OCI-LY7 (cell line): Measurements from ENCODE around the gene PTGES. TPM values are rescaled to one million over a fixed set of nuclear protein-coding genes. Genes with fewer than 3 reads are reported as not detected.
A peak's percentile ranks its signal among the peaks of the same experiment; 100 is the strongest.

Source experiments
- BruUV-seq: library from RNA; stranded (reverse); fragments of 400-500 nt; replicated peaks from 2 replicates; lab custom pipeline; 2021; lab: Mats Ljungman, UMichigan
- CTCF ChIA-PET: fragments of 300-600 bp; sonication (Branson Sonifier 250); formaldehyde crosslinking; loops from one replicate; lab custom pipeline; 2022; ENCODE audit warnings: antibody characterized with exemption; ENCODE audit not compliant: unreplicated experiment; lab: Charles Lee
- POLR2A ChIA-PET: fragments of 300-600 bp; sonication (Branson Sonifier 250); formaldehyde crosslinking; loops from one replicate; lab custom pipeline; 2022; ENCODE audit warnings: antibody characterized with exemption; lab: Charles Lee
- DNase-seq: peaks from one replicate; pipeline ENCODE4 v3.0.0-alpha.2; 2015; ENCODE audit warnings: low spot score
- H2AFZ ChIP-seq: fragments of 200-600 bp; sonication (generic), shearing (Covaris generic); 2 replicates; pipeline ENCODE4 v1.6.1; 2014; ENCODE audit warnings: mild to moderate bottlenecking, antibody characterized with exemption, low read length, moderate library complexity
- H3K27ac ChIP-seq: fragments of 200-600 bp; sonication (generic); 2 replicates; pipeline ENCODE4 v1.5.1; 2014; ENCODE audit warnings: mixed run types, low read depth, mild to moderate bottlenecking, moderate library complexity, low read length, inconsistent platforms; ENCODE audit not compliant: poor library complexity, severe bottlenecking
- H3K36me3 ChIP-seq: fragments of 200-600 bp; sonication (generic); 2 replicates; pipeline ENCODE4 v1.6.1; 2014; ENCODE audit warnings: mild to moderate bottlenecking, antibody characterized with exemption, low read length, moderate library complexity, mixed read lengths; ENCODE audit not compliant: insufficient read depth
- H3K4me1 ChIP-seq: fragments of 200-600 bp; sonication (generic); 2 replicates; pipeline ENCODE4 v1.5.1; 2014; ENCODE audit warnings: mild to moderate bottlenecking, low read length; ENCODE audit not compliant: insufficient read depth, poor library complexity, severe bottlenecking
- H3K4me2 ChIP-seq: fragments of 200-600 bp; sonication (generic); 2 replicates; pipeline ENCODE4 v1.6.1; 2014; ENCODE audit warnings: mild to moderate bottlenecking, low read length
- H3K4me3 ChIP-seq: fragments of 200-600 bp; sonication (generic); 2 replicates; pipeline ENCODE4 v1.5.1; 2014; ENCODE audit warnings: mild to moderate bottlenecking, low read depth, low read length; ENCODE audit not compliant: poor library complexity, severe bottlenecking
- H3K79me2 ChIP-seq: fragments of 200-600 bp; sonication (generic); 2 replicates; pipeline ENCODE4 v1.6.1; 2016; ENCODE audit warnings: low read depth, mild to moderate bottlenecking, low read length, moderate library complexity, mixed read lengths; ENCODE audit not compliant: insufficient read depth
- H3K9me2 ChIP-seq: fragments of 200-600 bp; sonication (generic); 2 replicates; pipeline ENCODE4 v1.6.1; 2016; ENCODE audit warnings: mild to moderate bottlenecking, low read length, mixed read lengths; ENCODE audit not compliant: insufficient read depth
- H3K9me3 ChIP-seq: fragments of 200-600 bp; sonication (generic); 2 replicates; pipeline ENCODE4 v1.6.1; 2014; ENCODE audit warnings: mild to moderate bottlenecking, mixed run types, low read length, mixed read lengths
- H4K20me1 ChIP-seq: fragments of 200-600 bp; sonication (generic); 2 replicates; pipeline ENCODE4 v1.6.1; 2014; ENCODE audit warnings: mild to moderate bottlenecking, antibody characterized with exemption, low read length, moderate library complexity, mixed read lengths; ENCODE audit not compliant: insufficient read depth
- CTCF ChIP-seq: fragments of 200-600 bp; sonication (generic); conservative IDR thresholded peaks from 2 replicates; pipeline ENCODE4 v1.5.1; 2014; ENCODE audit warnings: mild to moderate bottlenecking, antibody characterized with exemption, low read length, moderate library complexity, mixed read lengths
- EZH2phosphoT487 ChIP-seq: fragments of 200-600 bp; sonication (generic); IDR thresholded peaks from 2 replicates; pipeline ENCODE4 v1.6.1; 2018; ENCODE audit warnings: low read depth, borderline replicate concordance, mild to moderate bottlenecking, mixed run types, antibody characterized with exemption, low read length, moderate library complexity, mixed read lengths
- intact Hi-C: fragments of 100-400 bp; cut with micrococcal nuclease; formaldehyde crosslinking; loops from one replicate; pipeline ENCODE4 v1.10.0; 2022; ENCODE audit not compliant: unreplicated experiment
- total RNA-seq, 2 experiments: library from RNA; depleted of rRNA in 1 of 2; stranded (reverse); fragments of >200 nt in 1 of 2; shearing (Covaris generic) in 1 of 2; gene quantifications; 2 replicates each; pipeline ENCODE4 v1.2.3, GENCODE V29; 2014 to 2022

PTGES gene
- total RNA-seq, 2 experiments from 2014 or later: not detected

GRCh38 chr9:129720181-129720864, 32.5 kb downstream of the PTGES start:
- no peak overlapping the region for H3K27ac ChIP-seq
- DNase-seq: no peak
- no peaks in the 10 kb centered on the region for H3K4me1 ChIP-seq
- no peak overlapping the region for H3K4me3 ChIP-seq
- no peaks in the 10 kb centered on the region for H3K9me3 ChIP-seq
- no peak for TF ChIP-seq EZH2phosphoT487
- TF ChIP-seq CTCF: peak; percentile 42; the same call in 1 of the 2 replicates
- CTCF ChIA-PET: no interaction called here
- no peaks in the 10 kb centered on the region for H3K36me3 ChIP-seq
- H3K79me2 ChIP-seq: no peaks in the 10 kb centered on the region
- BruUV-seq: no TSS peak
- POLR2A ChIA-PET: no interaction called here
- no peak overlapping the region for H2AFZ ChIP-seq
- intact Hi-C loops: no loop called here
- H3K9me2 ChIP-seq: no peaks in the 10 kb centered on the region
- no peak overlapping the region for H3K4me2 ChIP-seq
- no peaks in the 10 kb centered on the region for H4K20me1 ChIP-seq

GRCh38 chr9:129719135-129719534, 33.7 kb downstream of the PTGES start:
- Histone ChIP-seq H3K9me2 (no peaks in the 10 kb centered on the region), H3K9me3 (no peaks in the 10 kb centered on the region), H3K36me3 (no peaks in the 10 kb centered on the region), H3K4me2 (no peak overlapping the region), H2AFZ (no peak overlapping the region), H3K4me3 (no peak overlapping the region), H3K79me2 (no peaks in the 10 kb centered on the region), H4K20me1 (no peaks in the 10 kb centered on the region), H3K4me1 (no peaks in the 10 kb centered on the region), H3K27ac (no peak overlapping the region)
- no peak for DNase-seq
- CTCF ChIA-PET: no interaction called here
- BruUV-seq: no TSS peak
- no peak for TF ChIP-seq EZH2phosphoT487
- TF ChIP-seq CTCF: no peak
- intact Hi-C loops: no loop called here
- POLR2A ChIA-PET: no interaction called here

GRCh38 chr9:129718647-129719046, 34.2 kb downstream of the PTGES start:
- Histone ChIP-seq H2AFZ (no peak overlapping the region), H3K36me3 (no peaks in the 10 kb centered on the region), H3K27ac (no peak overlapping the region), H3K4me1 (no peaks in the 10 kb centered on the region), H4K20me1 (no peaks in the 10 kb centered on the region), H3K4me2 (no peak overlapping the region), H3K9me2 (no peaks in the 10 kb centered on the region), H3K79me2 (no peaks in the 10 kb centered on the region), H3K9me3 (no peaks in the 10 kb centered on the region), H3K4me3 (no peak overlapping the region)
- CTCF ChIA-PET: no interaction called here
- intact Hi-C loops: no loop called here
- POLR2A ChIA-PET: no interaction called here
- DNase-seq: no peak
- TF ChIP-seq EZH2phosphoT487 (no peak), CTCF (no peak)
- no TSS peak for BruUV-seq
